K562 (cell line): ENCODE measurements around the gene CS. TPM values are rescaled to one million over a fixed set of nuclear protein-coding genes. Genes with fewer than 3 reads are reported as not detected.

Experiments
- BRD4 ChIP-seq: fragments of 200-600 bp; sonication (generic); IDR thresholded peaks from 2 replicates; pipeline ENCODE4 v1.6.1; 2017; ENCODE audit warnings: inconsistent platforms
- CC2D1A ChIP-seq: fragments of 450-650 bp; IDR thresholded peaks from 2 replicates; pipeline ENCODE4 v1.6.1; 2017; ENCODE audit warnings: mild to moderate bottlenecking
- HMG20A ChIP-seq: fragments of 450-650 bp; formaldehyde crosslinking; conservative IDR thresholded peaks from 2 replicates; pipeline ENCODE4 v1.4.0; 2020; ENCODE audit warnings: mild to moderate bottlenecking, mixed read lengths
- MAZ ChIP-seq, 2 experiments: fragments of 450-650 bp in 1 of 2; sonication (generic) in 1 of 2; formaldehyde crosslinking; IDR thresholded peaks in 1 of 2; conservative IDR thresholded peaks in 1 of 2; 2 replicates each; pipeline versions ENCODE4 v1.4.0 to v1.5.0; 2020; ENCODE audit warnings: mild to moderate bottlenecking in 1 of 2, missing genetic modification reagents in 1 of 2
- MEIS2 ChIP-seq: fragments of 450-650 bp; IDR thresholded peaks from 2 replicates; pipeline ENCODE4 v1.6.1; 2014; ENCODE audit warnings: mild to moderate bottlenecking; ENCODE audit not compliant: partially characterized antibody
- MTA1 ChIP-seq: fragments of 450-650 bp; IDR thresholded peaks from 2 replicates; pipeline ENCODE4 v1.6.1; 2017; ENCODE audit warnings: borderline replicate concordance
- PHB ChIP-seq: fragments of 250-450 bp; sonication (Bioruptor Pico); IDR thresholded peaks from 2 replicates; pipeline ENCODE4 v1.5.0; 2021
- POLR3A ChIP-seq: IDR thresholded peaks from 2 replicates; pipeline ENCODE4 v1.6.1; 2011; ENCODE audit warnings: borderline replicate concordance, mild to moderate bottlenecking, moderate library complexity; ENCODE audit not compliant: insufficient read length, insufficient read depth; ENCODE audit errors: extremely low read depth
- RBBP5 ChIP-seq: fragments of 200-600 bp; sonication (generic); IDR thresholded peaks from 2 replicates; pipeline ENCODE4 v1.6.1; 2012; ENCODE audit warnings: borderline replicate concordance, mild to moderate bottlenecking, low read length, control low read depth, inconsistent platforms; ENCODE audit not compliant: insufficient read depth, poor library complexity, severe bottlenecking
- RCOR1 ChIP-seq, 2 experiments: IDR thresholded peaks; 2 replicates each; pipeline ENCODE4 v1.6.1; 2012; ENCODE audit warnings: low read depth in 2 of 2, low read length in 2 of 2, borderline replicate concordance in 1 of 2, improper control_type of control experiment in 1 of 2
- RHOXF2B ChIP-seq: fragments of 250-450 bp; sonication (Bioruptor Pico); conservative IDR thresholded peaks from 2 replicates; pipeline ENCODE4 v1.5.1; 2021
- SMAD3 ChIP-seq: fragments of 450-650 bp; formaldehyde crosslinking; conservative IDR thresholded peaks from 2 replicates; pipeline ENCODE4 v1.4.0; 2020; ENCODE audit warnings: mild to moderate bottlenecking
- ZNF121 ChIP-seq: sonication (generic); formaldehyde crosslinking; conservative IDR thresholded peaks from 2 replicates; pipeline ENCODE4 v1.8.0; 2022; ENCODE audit warnings: missing genetic modification reagents
- ZNF165 ChIP-seq: fragments of 250-450 bp; sonication (Bioruptor Pico); IDR thresholded peaks from 2 replicates; pipeline ENCODE4 v1.4.0; 2020; ENCODE audit warnings: borderline replicate concordance
- ZNF311 ChIP-seq: fragments of 250-450 bp; sonication (Bioruptor Pico); IDR thresholded peaks from 2 replicates; pipeline ENCODE4 v1.4.0; 2020; ENCODE audit warnings: mild to moderate bottlenecking, moderate library complexity
- ZZZ3 ChIP-seq: fragments of 450-650 bp; IDR thresholded peaks from 2 replicates; pipeline ENCODE4 v1.6.1; 2016; ENCODE audit warnings: antibody characterized with exemption, mild to moderate bottlenecking, moderate library complexity
- polyA plus RNA-seq, 8 experiments: library from polyadenylated mRNA; depleted of rRNA in 4 of 8; stranded (reverse) in 5 of 8; unstranded in 3 of 8; fragments of >200 nt; fragmentation: Nextera tagmentation in 2 of 8; fragmentation: Illumina TruSeq in 1 of 8; extraction: Ambion mirVana in 2 of 8; extraction: Trizol in 1 of 8; gene quantifications; 2 replicates each; pipeline versions ENCODE4 v1.2.1 to v1.2.3, GENCODE V29; 2011 to 2014; ENCODE audit warnings: inconsistent platforms in 1 of 8, missing spikeins in 1 of 8
- total RNA-seq, 7 experiments: library from RNA; depleted of rRNA in 6 of 7; stranded (reverse); fragments of >200 nt in 6 of 7; fragmentation: Illumina TruSeq in 2 of 7; extraction: Trizol in 2 of 7; gene quantifications; 2 replicates each; pipeline versions ENCODE4 v1.2.1 to v1.2.3, GENCODE V29; 2011 to 2021; ENCODE audit warnings: low replicate concordance in 1 of 7
- TF ChIP-seq, protein P1 (sequence below): fragments of 250-450 bp; sonication (Bioruptor Pico); IDR thresholded peaks from 2 replicates; pipeline ENCODE4 v1.4.0; 2020; ENCODE audit warnings: borderline replicate concordance
- TF ChIP-seq, protein P2 (sequence below): conservative IDR thresholded peaks from 2 replicates; pipeline ENCODE4 v1.6.1; 2011; ENCODE audit warnings: low read depth, mild to moderate bottlenecking, low read length; ENCODE audit not compliant: control insufficient read depth
- TF ChIP-seq, protein P3 (sequence below): sonication (generic); formaldehyde crosslinking; IDR thresholded peaks from 2 replicates; pipeline ENCODE4 v1.8.0; 2022; ENCODE audit warnings: mild to moderate bottlenecking, missing genetic modification reagents

Gene CS
- total and polyA plus RNA-seq, 9 of the 15 experiments (the other 6 are each of a cell fraction or from before 2014, with no cell fraction given), result 99.9 to 390 (median 149) TPM

DNA sequence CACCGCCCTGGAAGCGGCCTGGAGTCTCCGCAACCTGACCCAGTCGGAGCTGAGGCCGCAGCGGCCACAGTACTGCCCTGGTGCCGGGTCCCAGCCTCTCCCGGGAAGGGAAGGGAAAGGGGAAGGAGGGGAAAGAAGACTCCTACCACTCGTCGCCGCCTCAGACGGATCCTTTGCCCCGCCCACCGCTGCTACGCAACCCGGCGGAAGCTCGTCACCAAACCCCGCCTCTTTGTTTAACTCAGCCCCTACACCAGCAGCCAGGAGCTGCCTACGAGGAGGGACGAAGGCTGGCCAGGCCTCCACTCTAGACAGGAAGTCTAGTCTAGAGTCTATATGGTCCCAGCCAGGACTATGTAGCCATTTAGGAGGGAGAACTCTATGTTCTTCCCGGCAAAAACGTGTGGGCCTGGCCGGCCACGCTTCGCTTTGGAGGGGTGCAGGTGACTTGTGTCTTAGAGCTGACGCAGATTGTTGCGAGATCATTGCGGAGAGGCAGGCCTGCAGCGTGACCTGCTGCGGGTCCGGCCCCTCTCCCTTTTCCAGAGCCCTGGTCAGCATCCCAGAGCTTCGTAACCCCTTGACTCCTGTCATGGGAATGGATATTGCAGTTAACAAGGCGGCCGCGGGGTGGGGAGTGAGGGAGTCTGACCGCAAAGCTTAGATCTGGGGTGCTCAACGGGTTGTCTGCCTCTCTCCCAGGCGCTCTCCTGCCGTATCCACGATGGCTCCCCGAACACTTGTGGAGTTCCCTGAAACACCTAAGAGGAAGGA, 78.2 kb downstream of the CS start, which contains the start of gene RNF41 (continued):
- TF ChIP-seq RBBP5, result peak; percentile 66
- TF ChIP-seq, protein P1, sequence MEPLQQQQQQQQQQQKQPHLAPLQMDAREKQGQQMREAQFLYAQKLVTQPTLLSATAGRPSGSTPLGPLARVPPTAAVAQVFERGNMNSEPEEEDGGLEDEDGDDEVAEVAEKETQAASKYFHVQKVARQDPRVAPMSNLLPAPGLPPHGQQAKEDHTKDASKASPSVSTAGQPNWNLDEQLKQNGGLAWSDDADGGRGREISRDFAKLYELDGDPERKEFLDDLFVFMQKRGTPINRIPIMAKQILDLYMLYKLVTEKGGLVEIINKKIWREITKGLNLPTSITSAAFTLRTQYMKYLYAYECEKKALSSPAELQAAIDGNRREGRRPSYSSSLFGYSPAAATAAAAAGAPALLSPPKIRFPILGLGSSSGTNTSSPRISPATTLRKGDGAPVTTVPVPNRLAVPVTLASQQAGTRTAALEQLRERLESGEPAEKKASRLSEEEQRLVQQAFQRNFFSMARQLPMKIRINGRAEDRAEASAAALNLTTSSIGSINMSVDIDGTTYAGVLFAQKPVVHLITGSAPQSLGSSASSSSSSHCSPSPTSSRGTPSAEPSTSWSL (CRISPR knock-in tag), result no peak
- TF ChIP-seq MTA1, result no peak; the same call in 1 of the 2 replicates
- TF ChIP-seq ZNF165 (CRISPR knock-in tag), result no peak
- TF ChIP-seq MEIS2, result peak; percentile 47
- TF ChIP-seq RCOR1 (IDR thresholded peaks at IDR 0.05; ENCODE audit: borderline replicate concordance in 1 of 2, low read depth in 2 of 2, low read length in 2 of 2), result no peak
- 0 out of 2 replicates have a peak, but pooled peaks have one; percentile 23 for TF ChIP-seq CC2D1A
- no peak for TF ChIP-seq ZNF311
- TF ChIP-seq BRD4, result no peak
- TF ChIP-seq POLR3A, result no peak
- TF ChIP-seq ZNF121 (CRISPR knock-in tag), result no peak
- TF ChIP-seq SMAD3, result no peak
- TF ChIP-seq, protein P2, sequence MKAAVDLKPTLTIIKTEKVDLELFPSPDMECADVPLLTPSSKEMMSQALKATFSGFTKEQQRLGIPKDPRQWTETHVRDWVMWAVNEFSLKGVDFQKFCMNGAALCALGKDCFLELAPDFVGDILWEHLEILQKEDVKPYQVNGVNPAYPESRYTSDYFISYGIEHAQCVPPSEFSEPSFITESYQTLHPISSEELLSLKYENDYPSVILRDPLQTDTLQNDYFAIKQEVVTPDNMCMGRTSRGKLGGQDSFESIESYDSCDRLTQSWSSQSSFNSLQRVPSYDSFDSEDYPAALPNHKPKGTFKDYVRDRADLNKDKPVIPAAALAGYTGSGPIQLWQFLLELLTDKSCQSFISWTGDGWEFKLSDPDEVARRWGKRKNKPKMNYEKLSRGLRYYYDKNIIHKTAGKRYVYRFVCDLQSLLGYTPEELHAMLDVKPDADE, result no peak
- no peak for TF ChIP-seq PHB
- peak in 1 of 2 experiments; percentile 55; a peak in 1 of 4 replicates for TF ChIP-seq MAZ (CRISPR knock-in tag; conservative IDR thresholded peaks at IDR 0.05 in 1 of 2, IDR thresholded peaks at IDR 0.05 in 1 of 2)
- TF ChIP-seq, protein P3, sequence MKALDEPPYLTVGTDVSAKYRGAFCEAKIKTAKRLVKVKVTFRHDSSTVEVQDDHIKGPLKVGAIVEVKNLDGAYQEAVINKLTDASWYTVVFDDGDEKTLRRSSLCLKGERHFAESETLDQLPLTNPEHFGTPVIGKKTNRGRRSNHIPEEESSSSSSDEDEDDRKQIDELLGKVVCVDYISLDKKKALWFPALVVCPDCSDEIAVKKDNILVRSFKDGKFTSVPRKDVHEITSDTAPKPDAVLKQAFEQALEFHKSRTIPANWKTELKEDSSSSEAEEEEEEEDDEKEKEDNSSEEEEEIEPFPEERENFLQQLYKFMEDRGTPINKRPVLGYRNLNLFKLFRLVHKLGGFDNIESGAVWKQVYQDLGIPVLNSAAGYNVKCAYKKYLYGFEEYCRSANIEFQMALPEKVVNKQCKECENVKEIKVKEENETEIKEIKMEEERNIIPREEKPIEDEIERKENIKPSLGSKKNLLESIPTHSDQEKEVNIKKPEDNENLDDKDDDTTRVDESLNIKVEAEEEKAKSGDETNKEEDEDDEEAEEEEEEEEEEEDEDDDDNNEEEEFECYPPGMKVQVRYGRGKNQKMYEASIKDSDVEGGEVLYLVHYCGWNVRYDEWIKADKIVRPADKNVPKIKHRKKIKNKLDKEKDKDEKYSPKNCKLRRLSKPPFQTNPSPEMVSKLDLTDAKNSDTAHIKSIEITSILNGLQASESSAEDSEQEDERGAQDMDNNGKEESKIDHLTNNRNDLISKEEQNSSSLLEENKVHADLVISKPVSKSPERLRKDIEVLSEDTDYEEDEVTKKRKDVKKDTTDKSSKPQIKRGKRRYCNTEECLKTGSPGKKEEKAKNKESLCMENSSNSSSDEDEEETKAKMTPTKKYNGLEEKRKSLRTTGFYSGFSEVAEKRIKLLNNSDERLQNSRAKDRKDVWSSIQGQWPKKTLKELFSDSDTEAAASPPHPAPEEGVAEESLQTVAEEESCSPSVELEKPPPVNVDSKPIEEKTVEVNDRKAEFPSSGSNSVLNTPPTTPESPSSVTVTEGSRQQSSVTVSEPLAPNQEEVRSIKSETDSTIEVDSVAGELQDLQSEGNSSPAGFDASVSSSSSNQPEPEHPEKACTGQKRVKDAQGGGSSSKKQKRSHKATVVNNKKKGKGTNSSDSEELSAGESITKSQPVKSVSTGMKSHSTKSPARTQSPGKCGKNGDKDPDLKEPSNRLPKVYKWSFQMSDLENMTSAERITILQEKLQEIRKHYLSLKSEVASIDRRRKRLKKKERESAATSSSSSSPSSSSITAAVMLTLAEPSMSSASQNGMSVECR (CRISPR knock-in tag), result peak; percentile 72
- TF ChIP-seq RHOXF2B (CRISPR knock-in tag), result no peak
- 0 out of 2 replicates have a peak, but pooled peaks have one; percentile 12 for TF ChIP-seq HMG20A (CRISPR knock-in tag)
- no peak for TF ChIP-seq ZZZ3
